ENCODE measurements around the gene ULK2.
A peak's percentile ranks its signal among the peaks of the same experiment; 100 is the strongest.

ULK2 gene

DNA sequence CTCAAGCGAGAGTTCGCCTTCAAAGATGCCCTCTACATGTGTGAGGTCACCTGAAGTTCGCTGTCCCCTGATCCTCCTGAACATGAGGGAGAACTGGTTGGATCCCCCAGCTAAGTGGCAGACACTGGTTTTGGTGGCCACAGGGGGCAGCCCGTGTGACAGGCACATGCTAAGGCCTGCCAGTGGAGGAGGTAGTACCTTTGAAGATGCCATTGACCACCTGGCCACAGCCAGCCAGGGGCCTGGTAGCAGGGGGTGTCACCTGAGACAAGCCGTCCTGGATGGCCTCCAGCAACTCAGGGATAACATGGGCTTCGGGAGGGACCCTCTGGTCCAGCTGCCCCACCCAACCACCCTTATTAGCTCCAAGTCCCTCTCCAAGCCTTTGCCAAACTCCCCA lies 112.3 kb downstream of the ULK2 start:
- H3K27ac Mint-ChIP-seq = no peak overlapping the region
- DNase-seq = no peak
- peaks cover 63 to 94% of the 10 kb centered on the region in 2 donors for H3K27me3 Mint-ChIP-seq
- no peaks in the 10 kb centered on the region for H3K36me3 Mint-ChIP-seq (ENCODE audit: insufficient read depth)
- H3K4me1 Mint-ChIP-seq (ENCODE audit: low read depth in 2 of 2) = no peaks in the 10 kb centered on the region
- no peaks in the 10 kb centered on the region for H3K9me3 Mint-ChIP-seq
- no peak for ATAC-seq (replicated peaks)
- H3K4me3 Mint-ChIP-seq = no peak overlapping the region

DNA sequence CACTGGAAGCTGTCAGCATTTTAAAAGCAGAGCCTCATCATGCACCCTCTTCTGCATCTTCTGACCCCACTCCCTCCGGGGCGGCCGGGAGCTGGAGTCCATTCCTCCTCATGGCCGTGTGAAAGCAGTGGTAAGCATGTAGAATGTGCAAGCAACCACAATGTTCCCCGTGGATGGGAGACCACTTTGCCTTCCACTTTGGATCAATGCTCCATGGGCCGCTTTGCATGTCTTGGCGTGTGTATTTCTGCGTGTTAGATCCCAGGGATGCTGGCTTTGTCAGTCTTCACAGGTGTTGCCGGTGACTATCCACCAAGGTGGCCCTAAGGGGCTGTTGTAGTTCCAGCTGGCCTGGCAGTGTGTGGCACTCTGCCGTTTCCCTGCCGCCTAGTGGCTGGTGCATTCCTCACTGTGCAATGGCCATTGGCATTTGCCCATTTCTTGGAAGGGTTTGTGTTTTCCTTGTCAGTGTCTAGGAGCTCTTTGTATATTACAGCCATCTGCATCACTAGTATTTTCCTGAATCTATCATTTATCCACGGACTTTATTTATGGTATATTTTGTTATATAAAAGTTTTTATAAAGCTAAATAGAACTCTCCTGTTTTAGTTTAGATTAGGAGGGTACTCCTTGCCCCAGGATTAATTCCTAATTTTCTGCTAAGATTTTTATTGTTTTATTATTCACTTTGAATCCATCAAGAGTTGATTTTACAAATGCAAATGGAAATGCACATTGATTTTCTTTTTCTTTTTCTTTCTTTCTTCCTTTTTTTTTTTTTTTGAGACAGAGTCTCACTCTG lies 113.9 kb downstream of the ULK2 start:
- no peaks in the 10 kb centered on the region for H3K9me3 Mint-ChIP-seq
- no peaks in the 10 kb centered on the region for H3K4me1 Mint-ChIP-seq (ENCODE audit: low read depth in 2 of 2)
- no peak for DNase-seq
- H3K36me3 Mint-ChIP-seq (ENCODE audit: insufficient read depth) = no peaks in the 10 kb centered on the region
- H3K4me3 Mint-ChIP-seq = no peak overlapping the region
- no peak for ATAC-seq (replicated peaks)
- H3K27me3 Mint-ChIP-seq = peaks cover 58 to 94% of the 10 kb centered on the region in 2 donors
- H3K27ac Mint-ChIP-seq = no peak overlapping the region

DNA sequence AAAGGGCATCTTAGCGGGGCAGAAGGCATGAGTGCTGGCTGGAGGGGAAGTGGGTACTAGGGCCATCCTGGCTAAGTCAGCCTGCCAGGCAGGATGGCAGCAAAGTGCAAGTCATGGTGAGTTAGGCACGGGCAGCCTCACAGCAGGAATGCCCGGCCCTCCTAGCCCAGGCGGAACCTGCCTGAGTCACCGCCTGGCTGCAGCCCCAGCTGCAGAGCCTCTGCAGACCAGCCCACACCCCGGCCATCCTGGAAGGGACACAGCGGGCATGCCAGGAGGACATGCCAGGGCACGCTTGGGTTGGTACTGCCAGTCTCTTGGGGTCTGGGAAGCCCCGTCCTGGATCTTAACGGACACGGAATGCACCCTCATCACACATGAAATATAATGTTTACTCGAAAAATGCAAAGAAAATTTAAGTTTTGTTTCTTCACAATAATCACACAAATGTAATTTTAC lies 114.7 kb downstream of the ULK2 start:
- H3K27ac Mint-ChIP-seq = no peak overlapping the region
- ATAC-seq (replicated peaks) = no peak
- no peaks in the 10 kb centered on the region for H3K9me3 Mint-ChIP-seq
- H3K4me3 Mint-ChIP-seq = no peak overlapping the region
- peaks cover 58 to 94% of the 10 kb centered on the region in 2 donors for H3K27me3 Mint-ChIP-seq
- no peaks in the 10 kb centered on the region for H3K4me1 Mint-ChIP-seq (ENCODE audit: low read depth in 2 of 2)
- H3K36me3 Mint-ChIP-seq (ENCODE audit: insufficient read depth) = no peaks in the 10 kb centered on the region
- DNase-seq = no peak

DNA sequence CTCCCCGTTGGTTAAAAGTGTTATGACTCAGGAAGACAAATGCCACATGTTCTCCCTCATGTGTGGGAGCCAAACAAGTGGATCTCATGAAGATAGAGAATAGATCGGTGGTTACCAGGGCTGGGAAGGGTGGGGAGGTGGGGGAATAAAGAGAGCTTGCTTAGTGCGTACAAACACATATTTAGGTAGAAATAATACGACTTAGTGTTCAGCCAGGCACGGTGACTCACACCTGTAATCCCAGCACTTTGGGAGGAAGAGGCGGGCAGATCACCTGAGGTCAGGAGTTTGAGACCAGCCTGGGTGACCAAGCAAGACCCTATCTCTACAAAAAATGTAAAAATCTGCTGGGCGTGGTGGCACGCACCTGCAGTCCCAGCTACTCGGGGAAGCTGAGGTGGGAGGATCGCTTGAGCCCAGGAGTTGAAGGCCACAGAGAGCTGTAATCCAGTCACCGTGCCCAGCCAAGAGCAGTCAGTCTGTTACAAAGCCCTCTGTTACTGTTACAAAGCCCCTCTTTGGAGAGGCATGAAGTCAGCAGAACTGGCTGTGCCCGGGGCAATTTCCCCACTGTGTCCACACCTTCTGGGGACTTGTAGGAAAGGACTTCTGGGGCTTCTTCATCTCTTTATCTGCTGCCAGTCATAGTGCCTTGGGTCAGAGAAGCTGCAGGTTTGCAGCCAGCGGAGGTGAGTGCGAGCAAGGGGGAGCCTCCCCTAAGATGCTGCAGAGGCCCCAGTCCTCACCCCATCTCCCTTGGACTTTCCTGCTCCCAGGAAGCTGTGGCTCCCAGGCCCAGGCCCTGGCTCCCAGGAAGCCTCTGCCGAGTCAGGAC lies 115.3 kb downstream of the ULK2 start:
- Mint-ChIP-seq H3K27ac (peak overlapping the region in 1 of 2 donors; percentile 19), H3K36me3 (ENCODE audit: insufficient read depth) (no peaks in the 10 kb centered on the region), H3K4me1 (ENCODE audit: low read depth in 2 of 2) (no peaks in the 10 kb centered on the region), H3K27me3 (peaks cover 57 to 94% of the 10 kb centered on the region in 2 donors), H3K4me3 (no peak overlapping the region), H3K9me3 (no peaks in the 10 kb centered on the region)
- no peak for ATAC-seq (replicated peaks)
- no peak for DNase-seq

DNA sequence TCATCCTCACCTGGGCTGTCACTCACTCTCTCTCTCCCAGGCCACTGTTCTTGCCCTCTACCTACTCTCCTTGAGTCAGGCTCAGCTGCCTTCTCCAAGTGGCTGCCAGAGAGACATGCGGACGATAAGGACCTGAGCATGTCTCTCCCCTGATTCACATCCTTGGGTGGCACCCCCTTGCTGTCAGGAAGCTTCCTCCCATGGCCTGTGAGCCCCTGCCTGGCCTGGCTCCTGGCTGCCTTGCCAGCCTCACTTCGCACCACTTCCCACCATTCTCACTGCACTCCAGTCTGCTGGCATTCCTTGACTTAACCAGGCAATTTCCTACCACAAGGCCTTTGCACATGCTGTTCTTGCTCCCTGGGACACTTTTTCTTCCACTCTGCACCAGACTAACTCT lies 116.9 kb downstream of the ULK2 start:
- H3K27ac Mint-ChIP-seq = no peak overlapping the region
- no peaks in the 10 kb centered on the region for H3K9me3 Mint-ChIP-seq
- H3K4me3 Mint-ChIP-seq = no peak overlapping the region
- DNase-seq (no peak), ATAC-seq (replicated peaks) (no peak)
- no peaks in the 10 kb centered on the region for H3K4me1 Mint-ChIP-seq (ENCODE audit: low read depth in 2 of 2)
- peaks cover 41 to 78% of the 10 kb centered on the region in 2 donors for H3K27me3 Mint-ChIP-seq
- no peaks in the 10 kb centered on the region for H3K36me3 Mint-ChIP-seq (ENCODE audit: insufficient read depth)

DNA sequence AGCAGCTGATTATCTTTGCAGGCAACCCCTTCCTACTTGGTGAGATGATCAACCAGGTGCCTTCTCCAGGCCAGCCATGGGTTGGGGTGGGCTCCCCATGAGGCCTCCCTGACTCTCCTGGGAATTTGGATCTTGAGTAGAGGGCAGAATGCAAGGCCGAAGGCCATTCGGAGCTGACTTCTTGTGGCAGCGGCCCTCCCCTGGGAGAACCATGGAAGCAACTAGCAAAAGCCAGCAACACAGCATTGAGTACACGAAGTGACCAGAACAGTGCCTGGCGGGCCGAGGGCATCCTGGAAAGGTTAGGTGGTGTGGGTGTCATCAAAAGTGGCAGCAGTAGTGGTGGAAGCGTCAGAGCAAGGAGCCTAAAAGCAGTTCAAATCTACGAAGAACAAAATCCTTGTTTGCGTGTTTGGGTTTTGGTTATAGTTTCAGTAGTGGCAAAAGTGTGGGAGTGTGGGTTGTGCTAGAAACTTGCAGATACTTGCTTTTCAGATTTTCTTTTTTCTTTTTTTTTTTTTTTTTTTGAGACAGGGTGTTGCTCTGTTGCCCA lies 117.6 kb downstream of the ULK2 start:
- peaks cover 0 to 2% of the 10 kb centered on the region in 2 donors for H3K4me1 Mint-ChIP-seq (ENCODE audit: low read depth in 2 of 2)
- H3K4me3 Mint-ChIP-seq = no peak overlapping the region
- no peaks in the 10 kb centered on the region for H3K36me3 Mint-ChIP-seq (ENCODE audit: insufficient read depth)
- H3K9me3 Mint-ChIP-seq = no peaks in the 10 kb centered on the region
- H3K27ac Mint-ChIP-seq = no peak overlapping the region
- ATAC-seq (replicated peaks) = no peak
- H3K27me3 Mint-ChIP-seq = peaks cover 37 to 70% of the 10 kb centered on the region in 2 donors
- no peak for DNase-seq

DNA sequence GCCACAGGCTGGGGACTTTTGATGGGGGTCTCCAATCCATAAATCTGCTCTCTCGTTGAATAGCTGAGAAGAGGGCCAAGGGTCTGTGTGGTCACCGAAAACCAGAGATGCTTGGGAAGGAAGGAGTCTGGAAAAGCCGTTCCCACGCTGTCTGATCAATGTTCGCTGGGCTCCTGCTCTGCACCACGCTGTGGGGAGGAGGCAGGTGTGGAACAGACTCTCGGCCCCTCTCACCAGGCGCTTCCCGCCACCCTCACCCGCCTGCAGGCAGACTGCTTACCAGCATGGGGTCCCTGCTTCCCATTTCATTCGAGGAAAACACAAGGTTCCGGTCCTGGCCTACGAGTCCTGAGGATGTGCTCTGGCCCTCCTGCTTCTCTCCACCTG lies 118.9 kb downstream of the ULK2 start:
- Mint-ChIP-seq H3K4me3 (no peak overlapping the region), H3K27ac (no peak overlapping the region), H3K9me3 (no peaks in the 10 kb centered on the region), H3K4me1 (ENCODE audit: low read depth in 2 of 2) (peaks cover 0 to 7% of the 10 kb centered on the region in 2 donors), H3K27me3 (peaks cover 37 to 58% of the 10 kb centered on the region in 2 donors), H3K36me3 (ENCODE audit: insufficient read depth) (no peaks in the 10 kb centered on the region)
- DNase-seq (no peak), ATAC-seq (replicated peaks) (no peak)

DNA sequence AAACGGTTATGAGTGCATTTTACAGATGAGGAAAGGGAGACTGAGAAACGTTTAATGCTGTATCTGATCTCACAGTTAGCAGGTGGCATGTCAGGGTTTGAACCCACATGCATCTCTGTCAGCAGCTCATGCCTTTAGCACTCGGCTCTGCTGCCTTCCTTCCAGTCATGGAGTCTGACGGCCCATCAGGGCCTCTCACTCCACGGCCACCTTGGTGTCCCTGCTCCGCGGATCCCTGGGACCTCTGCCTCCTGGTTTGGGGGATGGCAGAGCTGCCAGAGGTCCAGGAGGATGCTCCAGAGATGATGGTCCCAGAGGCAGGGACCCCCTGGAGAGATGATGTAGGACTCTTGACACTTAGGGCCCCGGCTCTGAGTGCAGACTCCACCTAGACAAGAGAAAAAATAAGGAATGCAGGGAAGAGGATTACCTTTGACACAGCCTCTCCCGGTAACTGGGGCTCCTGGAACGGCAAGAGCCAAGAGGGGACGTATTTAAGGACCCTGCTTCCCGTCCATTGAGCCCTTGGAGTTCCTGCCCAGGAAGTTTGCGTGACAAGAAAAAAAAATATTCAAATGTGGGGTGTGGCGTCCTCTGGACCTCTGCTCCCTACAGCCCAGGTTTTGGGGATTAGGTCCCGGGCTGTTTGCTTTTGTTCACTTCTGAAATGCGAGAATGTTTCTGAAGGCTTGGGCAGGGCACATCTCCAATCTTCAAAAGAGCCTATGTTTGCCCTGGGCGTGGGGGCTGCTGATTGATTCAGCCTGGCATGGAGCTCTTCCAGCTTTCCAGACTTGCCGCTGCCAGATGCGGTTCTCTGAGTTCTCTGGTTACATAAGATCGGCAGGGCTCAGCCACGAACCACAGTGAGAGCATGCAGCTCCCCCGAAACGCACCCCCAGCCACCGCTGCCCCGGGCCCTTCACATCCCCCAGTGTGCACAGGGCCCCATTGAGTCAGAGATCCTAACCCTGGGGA lies 119.6 kb downstream of the ULK2 start, which contains the start of gene ALDH3A1:
TSS of gene ALDH3A1 (minus strand) at position 470 of the 978 bp plus-strand sequence. CDS start 3,169 bp downstream, outside the sequence.
- Mint-ChIP-seq H3K36me3 (ENCODE audit: insufficient read depth) (no peaks in the 10 kb centered on the region), H3K27ac (no peak within 1 kb of the TSS)
- no peak for ATAC-seq (replicated peaks)

DNA sequence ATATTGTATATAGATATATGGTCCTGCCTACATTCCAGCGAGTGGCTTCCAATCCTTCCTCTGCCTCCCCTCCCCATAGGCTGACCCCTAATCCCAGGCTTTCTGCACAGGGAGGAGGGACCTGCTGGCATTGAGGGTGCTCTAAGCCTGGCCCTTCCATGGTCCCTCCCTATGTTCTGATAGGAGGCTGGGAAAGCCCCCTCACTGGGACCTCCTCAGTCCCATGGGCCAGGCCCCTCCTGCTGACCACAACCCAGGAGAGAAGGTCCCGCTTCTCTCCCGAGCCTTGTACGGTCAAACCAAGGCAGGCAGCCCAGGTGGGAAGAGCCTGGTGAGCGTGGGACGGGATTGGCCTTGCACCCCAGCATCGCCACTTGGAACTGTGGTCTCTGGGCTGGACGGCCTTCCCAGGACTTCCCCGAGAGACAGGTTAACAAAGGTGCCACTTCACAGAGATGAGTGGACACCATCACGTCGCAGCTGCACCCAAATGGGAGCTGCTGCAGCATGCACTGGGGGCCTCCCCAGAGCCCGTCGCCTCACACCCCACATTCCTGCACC lies 120.5 kb downstream of the ULK2 start:
- H3K9me3 Mint-ChIP-seq = no peaks in the 10 kb centered on the region
- ATAC-seq (replicated peaks) (no peak), DNase-seq (no peak)
- peaks cover 0 to 7% of the 10 kb centered on the region in 2 donors for H3K4me1 Mint-ChIP-seq (ENCODE audit: low read depth in 2 of 2)
- no peaks in the 10 kb centered on the region for H3K36me3 Mint-ChIP-seq (ENCODE audit: insufficient read depth)
- peaks cover 35 to 47% of the 10 kb centered on the region in 2 donors for H3K27me3 Mint-ChIP-seq
- H3K4me3 Mint-ChIP-seq = no peak overlapping the region
- H3K27ac Mint-ChIP-seq = no peak overlapping the region

More for the DNA sequence above, 119.6 kb downstream of the ULK2 start, which contains the start of gene ALDH3A1:
- H3K9me3 Mint-ChIP-seq = no peaks in the 10 kb centered on the region
- H3K27me3 Mint-ChIP-seq = peaks cover 37 to 52% of the 10 kb centered on the region in 2 donors
- no peak for DNase-seq
- H3K4me1 Mint-ChIP-seq (ENCODE audit: low read depth in 2 of 2) = peaks cover 0 to 7% of the 10 kb centered on the region in 2 donors
- H3K4me3 Mint-ChIP-seq = no peak within 1 kb of the TSS

DNA sequence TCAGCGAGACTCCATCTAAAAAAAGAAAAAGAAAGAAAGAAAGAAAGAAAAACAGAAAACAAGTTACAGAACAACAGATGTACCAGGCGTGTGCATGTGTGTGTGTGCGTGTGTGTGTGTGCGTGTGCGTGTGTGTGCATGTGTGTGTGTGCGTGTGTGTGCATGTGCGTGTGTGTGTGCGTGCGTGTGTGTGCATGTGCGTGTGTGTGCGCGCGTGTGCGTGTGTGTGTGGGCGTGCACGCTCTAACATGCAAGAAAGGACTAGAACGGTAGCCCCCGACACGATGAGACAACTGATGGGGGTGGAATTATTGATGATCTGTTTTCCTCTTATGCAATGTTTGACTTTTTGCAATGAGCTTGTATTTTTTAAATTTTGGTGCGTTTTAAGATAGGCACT lies 121.2 kb downstream of the ULK2 start:
- no peaks in the 10 kb centered on the region for H3K36me3 Mint-ChIP-seq (ENCODE audit: insufficient read depth)
- peaks cover 29 to 40% of the 10 kb centered on the region in 2 donors for H3K27me3 Mint-ChIP-seq
- peaks cover 0 to 7% of the 10 kb centered on the region in 2 donors for H3K4me1 Mint-ChIP-seq (ENCODE audit: low read depth in 2 of 2)
- no peak overlapping the region for H3K4me3 Mint-ChIP-seq
- no peaks in the 10 kb centered on the region for H3K9me3 Mint-ChIP-seq
- H3K27ac Mint-ChIP-seq = no peak overlapping the region
- ATAC-seq (replicated peaks) (no peak), DNase-seq (no peak)

DNA sequence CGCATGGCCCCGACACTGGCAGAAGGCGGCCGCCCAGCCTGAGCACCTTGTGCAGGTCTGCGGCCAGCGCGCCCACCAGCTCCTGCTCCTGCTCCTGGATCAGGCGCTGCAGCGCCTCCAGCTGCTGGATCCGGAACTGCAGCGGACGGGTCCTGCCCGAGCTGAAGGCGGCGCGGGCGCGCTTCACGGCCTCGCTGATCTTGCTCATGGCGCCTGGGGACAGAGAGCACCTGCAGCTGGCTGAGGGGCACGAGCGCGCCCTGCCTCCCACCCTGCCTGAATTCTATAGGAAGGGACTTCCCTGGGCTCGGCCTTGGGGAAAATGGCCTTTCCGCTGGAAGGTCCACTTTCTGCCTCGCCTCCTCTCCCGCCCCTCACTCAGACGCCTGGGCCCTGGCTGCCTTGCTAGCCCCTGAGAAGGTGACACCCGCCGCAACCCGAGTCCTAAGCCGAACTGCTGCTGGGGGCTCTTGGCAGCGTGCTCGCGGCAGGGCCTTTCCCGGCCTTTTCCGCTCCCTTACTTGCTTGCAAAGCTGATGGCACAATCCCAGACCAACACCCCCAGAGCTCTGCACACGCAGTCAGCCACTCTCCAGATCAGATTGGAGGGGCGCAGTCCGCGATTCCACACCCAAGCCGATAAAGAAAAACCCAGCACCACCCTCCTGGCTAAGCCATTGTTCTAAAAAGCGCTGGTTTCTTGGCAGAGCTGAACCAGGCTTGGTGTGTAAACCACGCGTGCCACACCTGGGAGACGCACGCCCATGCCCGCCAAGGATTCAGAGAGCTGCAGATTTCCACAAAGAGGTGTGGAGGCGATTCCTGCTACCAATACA lies 122.6 kb downstream of the ULK2 start:
- ATAC-seq (replicated peaks) (peak; percentile 97), DNase-seq (peak; percentile 78 to 86 (median 82))
- H3K36me3 Mint-ChIP-seq (ENCODE audit: insufficient read depth) = no peaks in the 10 kb centered on the region
- H3K4me1 Mint-ChIP-seq (ENCODE audit: low read depth in 2 of 2) = peaks cover 0 to 7% of the 10 kb centered on the region in 2 donors
- H3K27ac Mint-ChIP-seq = peak overlapping the region in 1 of 2 donors; percentile 79
- H3K9me3 Mint-ChIP-seq = no peaks in the 10 kb centered on the region
- peaks cover 21 to 26% of the 10 kb centered on the region in 2 donors for H3K27me3 Mint-ChIP-seq
- peak overlapping the region; percentile 81 to 83 for H3K4me3 Mint-ChIP-seq

DNA sequence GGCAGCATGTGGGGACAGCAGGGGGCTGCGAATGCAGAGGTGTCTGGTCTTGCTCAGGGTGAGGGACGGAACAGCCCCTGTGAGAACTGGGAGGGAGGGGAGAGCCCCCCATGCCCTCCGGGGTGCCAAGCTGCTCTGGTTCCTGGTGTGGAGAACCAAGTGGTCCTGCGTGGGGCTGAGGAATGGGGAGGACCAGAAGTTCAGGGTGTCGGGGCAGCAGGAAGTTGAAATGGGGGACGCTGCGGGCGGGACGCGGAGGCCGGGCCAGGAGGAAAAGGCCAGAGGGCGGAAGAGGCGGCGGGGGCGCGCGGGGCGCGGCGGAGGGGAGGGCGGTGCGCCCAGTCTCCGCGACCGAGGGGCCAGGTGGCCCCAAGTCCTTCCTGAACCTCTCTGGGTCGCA lies 123.2 kb downstream of the ULK2 start:
- no peak for DNase-seq
- H3K9me3 Mint-ChIP-seq = no peaks in the 10 kb centered on the region
- H3K4me3 Mint-ChIP-seq = peak overlapping the region; percentile 81 to 83
- no peaks in the 10 kb centered on the region for H3K36me3 Mint-ChIP-seq (ENCODE audit: insufficient read depth)
- peaks cover 0 to 7% of the 10 kb centered on the region in 2 donors for H3K4me1 Mint-ChIP-seq (ENCODE audit: low read depth in 2 of 2)
- ATAC-seq (replicated peaks) = no peak
- peaks cover 20% of the 10 kb centered on the region in 2 donors for H3K27me3 Mint-ChIP-seq
- no peak overlapping the region for H3K27ac Mint-ChIP-seq
